ENCODE measurements around the gene DNAI2. TPM values are rescaled to one million over a fixed set of nuclear protein-coding genes. Genes with fewer than 3 reads are reported as not detected.

The DNAI2 gene
- total RNA-seq, 2 donors from 2014 or later = not detected

DNA sequence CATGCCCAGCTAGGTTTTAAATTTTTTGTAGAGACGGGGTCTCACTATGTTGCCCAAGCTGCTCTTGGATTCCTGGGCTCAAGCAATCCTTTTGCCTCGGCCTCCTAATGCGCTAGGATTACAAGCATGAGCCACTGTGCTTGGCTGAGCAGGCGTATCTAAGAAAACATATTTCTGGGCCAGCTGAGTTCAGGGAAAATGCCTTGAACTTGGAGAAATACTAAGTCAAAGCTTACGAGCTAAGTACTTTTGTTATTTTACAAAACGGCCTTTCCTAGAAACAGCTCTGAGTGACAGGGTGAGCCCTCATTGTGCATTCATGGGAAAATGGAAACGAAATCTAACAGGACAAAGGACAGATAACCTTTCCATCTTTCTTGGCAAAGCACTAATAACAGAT is 24.7 kb downstream of the DNAI2 start:
- H3K9me3 ChIP-seq (ENCODE audit: control insufficient read depth, low read length) = peaks cover 7% of the 10 kb centered on the region
- Mint-ChIP-seq H3K4me1 (peaks cover 15% of the 10 kb centered on the region), H3K27ac (no peak overlapping the region), H3K36me3 (ENCODE audit: low read depth) (no peaks in the 10 kb centered on the region), H3K27me3 (ENCODE audit: insufficient read depth) (peaks cover 16% of the 10 kb centered on the region), H3K4me3 (no peak overlapping the region), H3K9me3 (peaks cover 3% of the 10 kb centered on the region)
- TF ChIP-seq CTCF (conservative IDR thresholded peaks at IDR 0.05) = no peak
- no peak for DNase-seq
- no peak overlapping the region for H3K9ac ChIP-seq (ENCODE audit: extremely low read depth, low read length, poor library complexity, severe bottlenecking)
- H3K27me3 ChIP-seq (ENCODE audit: control insufficient read depth, insufficient read depth, low read length, poor library complexity, severe bottlenecking) = no peaks in the 10 kb centered on the region
- no peaks in the 10 kb centered on the region for H3K4me1 ChIP-seq (ENCODE audit: control insufficient read depth, insufficient read depth, low read length)
- 91 to 92% methylated on average over 6 to 7 of the region's 7 CpGs for WGBS, 2 experiments (ENCODE audit: insufficient coverage in 1 of 2, insufficient read length in 1 of 2)
- no peak overlapping the region for H3K4me3 ChIP-seq (ENCODE audit: low read length)
- H3K36me3 ChIP-seq (ENCODE audit: control insufficient read depth, insufficient read depth, low read length) = no peaks in the 10 kb centered on the region
- H3K27ac ChIP-seq (ENCODE audit: low read depth, low read length) = no peak overlapping the region

DNA sequence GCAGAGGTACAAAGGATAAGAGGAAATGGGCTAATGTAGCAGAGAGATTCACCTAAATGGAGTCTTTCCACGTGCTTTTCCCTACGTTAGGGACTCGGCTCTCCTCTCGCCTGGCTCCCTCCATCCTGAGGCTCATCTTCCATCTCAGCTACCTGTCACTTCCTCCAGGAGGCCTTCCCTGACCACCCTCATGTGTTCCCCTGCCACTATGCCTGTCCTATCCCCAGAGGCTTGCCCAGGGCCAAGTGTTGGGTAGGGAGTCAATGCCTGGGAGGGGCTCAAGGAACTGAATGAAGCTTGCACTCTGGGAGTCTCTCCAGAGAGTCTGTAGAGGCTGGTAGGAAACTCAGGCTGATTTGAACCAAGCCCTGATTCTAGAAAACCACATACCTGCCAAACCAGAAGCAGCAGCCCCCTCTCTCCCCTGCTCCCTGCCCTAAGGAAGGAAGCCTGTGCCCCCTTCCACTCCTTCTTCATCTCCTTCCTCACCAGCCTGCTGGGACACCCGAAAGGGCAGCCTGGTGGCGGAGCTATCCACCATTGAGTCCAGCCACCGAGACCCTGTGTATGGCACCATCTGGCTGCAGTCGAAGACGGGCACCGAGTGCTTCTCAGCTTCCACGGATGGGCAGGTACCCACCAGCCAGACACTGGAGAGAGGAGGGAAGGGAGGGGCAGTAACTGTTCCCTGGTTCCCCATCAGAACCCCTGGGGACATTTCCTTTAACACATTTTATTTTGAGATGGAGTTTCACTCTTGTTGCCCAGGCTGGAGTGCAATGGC is 25.4 kb downstream of the DNAI2 start:
- peaks cover 15% of the 10 kb centered on the region for H3K4me1 Mint-ChIP-seq
- no peak overlapping the region for H3K27ac ChIP-seq (ENCODE audit: low read depth, low read length)
- no peak for TF ChIP-seq CTCF (conservative IDR thresholded peaks at IDR 0.05)
- H3K36me3 Mint-ChIP-seq (ENCODE audit: low read depth) = no peaks in the 10 kb centered on the region
- DNase-seq = no peak
- H3K27me3 ChIP-seq (ENCODE audit: control insufficient read depth, insufficient read depth, low read length, poor library complexity, severe bottlenecking) = no peaks in the 10 kb centered on the region
- H3K4me3 ChIP-seq (ENCODE audit: low read length) = no peak overlapping the region
- peaks cover 3% of the 10 kb centered on the region for H3K9me3 Mint-ChIP-seq
- 83 to 87% methylated on average over 11 of the region's 11 CpGs for WGBS, 2 experiments (ENCODE audit: insufficient coverage in 1 of 2, insufficient read length in 1 of 2)
- H3K4me1 ChIP-seq (ENCODE audit: control insufficient read depth, insufficient read depth, low read length) = no peaks in the 10 kb centered on the region
- peaks cover 16% of the 10 kb centered on the region for H3K27me3 Mint-ChIP-seq (ENCODE audit: insufficient read depth)
- no peak overlapping the region for H3K9ac ChIP-seq (ENCODE audit: extremely low read depth, low read length, poor library complexity, severe bottlenecking)
- H3K36me3 ChIP-seq (ENCODE audit: control insufficient read depth, insufficient read depth, low read length) = no peaks in the 10 kb centered on the region
- H3K9me3 ChIP-seq (ENCODE audit: control insufficient read depth, low read length) = peaks cover 6% of the 10 kb centered on the region
- H3K27ac Mint-ChIP-seq = no peak overlapping the region
- H3K4me3 Mint-ChIP-seq = no peak overlapping the region

DNA sequence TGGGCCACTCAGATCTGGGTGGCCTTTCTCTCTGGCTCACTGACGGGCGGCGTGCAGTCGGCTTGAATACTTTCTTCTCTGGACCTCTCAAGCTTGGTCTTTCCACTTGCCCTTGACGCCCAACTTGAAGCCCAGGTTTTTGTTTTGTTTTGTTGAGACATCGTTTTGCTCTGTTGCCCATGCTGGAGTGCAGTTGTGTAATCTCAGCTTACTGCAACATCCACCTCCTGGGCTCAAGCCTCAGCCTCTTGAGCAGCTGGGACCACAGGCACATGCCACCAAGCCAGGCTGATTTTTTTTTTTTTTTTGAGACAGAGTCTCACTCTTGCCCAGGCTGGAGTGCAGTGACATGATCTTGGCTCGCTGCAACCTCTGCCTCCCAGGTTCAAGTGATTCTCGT is 29.3 kb downstream of the DNAI2 start:
- Mint-ChIP-seq H3K9me3 (no peaks in the 10 kb centered on the region), H3K36me3 (ENCODE audit: low read depth) (no peaks in the 10 kb centered on the region), H3K4me1 (no peaks in the 10 kb centered on the region), H3K27ac (no peak overlapping the region), H3K27me3 (ENCODE audit: insufficient read depth) (peaks cover 8% of the 10 kb centered on the region), H3K4me3 (no peak overlapping the region)
- Histone ChIP-seq H3K9me3 (ENCODE audit: control insufficient read depth, low read length) (no peaks in the 10 kb centered on the region), H3K9ac (ENCODE audit: extremely low read depth, low read length, poor library complexity, severe bottlenecking) (no peak overlapping the region), H3K36me3 (ENCODE audit: control insufficient read depth, insufficient read depth, low read length) (no peaks in the 10 kb centered on the region), H3K4me1 (ENCODE audit: control insufficient read depth, insufficient read depth, low read length) (no peaks in the 10 kb centered on the region), H3K27me3 (ENCODE audit: control insufficient read depth, insufficient read depth, low read length, poor library complexity, severe bottlenecking) (no peaks in the 10 kb centered on the region), H3K4me3 (ENCODE audit: low read length) (no peak overlapping the region), H3K27ac (ENCODE audit: low read depth, low read length) (no peak overlapping the region)
- 85 to 92% methylated on average over 2 to 8 of the region's 8 CpGs for WGBS, 2 experiments (ENCODE audit: insufficient coverage in 1 of 2, insufficient read length in 1 of 2)
- no peak for DNase-seq
- no peak for TF ChIP-seq CTCF (conservative IDR thresholded peaks at IDR 0.05)
